22Rv1 (cell line): Measurements from ENCODE around the gene TCHP.

Source experiments
- H3K27ac ChIP-seq: fragments of 450-650 bp; 2 replicates; pipeline ENCODE4 v1.5.1; 2017
- CTCF ChIP-seq: fragments of 450-650 bp; IDR thresholded peaks from 2 replicates; pipeline ENCODE4 v1.5.1; 2017; ENCODE audit warnings: mild to moderate bottlenecking
- ZFX ChIP-seq: fragments of 450-650 bp; IDR thresholded peaks from 2 replicates; pipeline ENCODE4 v1.6.1; 2017; ENCODE audit warnings: antibody characterized with exemption, borderline replicate concordance

Gene TCHP

GRCh38 chr12:109951136-109951535, 51.1 kb downstream of the TCHP start:
- H3K27ac ChIP-seq, result no peak overlapping the region
- TF ChIP-seq ZFX (no peak), CTCF (no peak)

- no peak overlapping the region for H3K27ac ChIP-seq
- TF ChIP-seq CTCF, result no peak
- TF ChIP-seq ZFX, result no peak
Observed at GRCh38 chr12:109951751-109952150, 51.7 kb downstream of the TCHP start.

DNA sequence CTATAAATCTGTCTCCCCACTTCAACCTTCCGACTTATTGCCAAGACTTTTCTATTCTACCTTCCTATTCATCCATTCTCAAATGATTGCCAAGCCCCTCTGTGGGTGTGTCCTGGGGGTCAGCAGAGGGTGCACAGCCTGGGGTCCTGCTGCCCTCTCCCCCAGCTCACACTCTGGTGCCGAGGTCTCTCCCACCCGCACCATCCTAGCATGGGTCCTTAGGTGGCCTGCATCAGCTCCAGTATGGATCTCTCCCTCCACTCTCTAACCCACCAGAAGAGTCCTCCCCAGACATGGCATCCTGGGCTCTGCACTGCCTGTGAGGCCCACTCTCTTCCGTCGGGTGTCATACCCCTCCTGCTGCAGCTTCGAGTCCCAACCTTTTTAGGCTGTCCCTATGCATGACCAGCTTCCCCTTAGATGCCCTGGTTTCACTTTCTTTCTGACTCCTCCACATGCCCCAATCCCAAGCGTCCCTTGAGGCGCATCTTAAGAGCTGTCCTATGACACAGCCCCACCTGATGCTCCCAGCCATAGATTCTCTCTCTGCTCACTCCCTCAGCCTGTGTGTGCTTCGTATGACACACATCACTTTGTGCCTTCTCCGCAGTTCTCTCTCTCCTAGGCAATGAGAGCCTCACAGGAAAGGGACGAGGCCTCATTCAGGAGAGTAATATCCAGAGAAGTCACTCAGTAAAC, 52.2 kb downstream of the TCHP start:
- H3K27ac ChIP-seq, result no peak overlapping the region

DNA sequence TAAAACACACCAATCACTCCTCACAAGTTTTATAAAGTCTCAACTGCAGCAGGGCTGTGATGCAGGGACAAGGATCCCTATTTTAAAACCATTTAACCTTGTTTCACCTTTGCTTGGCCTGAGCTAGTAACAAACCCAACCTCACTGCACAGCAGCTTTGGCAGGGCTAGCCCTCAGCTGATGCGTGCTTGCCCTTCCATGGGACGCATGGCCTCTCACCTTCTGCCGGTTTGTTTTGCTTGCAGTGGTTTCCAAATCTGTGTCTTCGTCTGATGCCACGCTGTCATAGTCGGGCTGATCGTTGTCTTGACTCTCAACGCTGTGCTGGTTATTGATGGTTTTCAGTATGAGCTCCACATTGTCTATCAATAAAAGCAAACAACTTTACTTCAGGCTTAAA, 52.8 kb downstream of the TCHP start:
- no peak overlapping the region for H3K27ac ChIP-seq
- TF ChIP-seq ZFX, result no peak
- no peak for TF ChIP-seq CTCF

More for the DNA sequence above, 52.2 kb downstream of the TCHP start:
- TF ChIP-seq ZFX (no peak), CTCF (no peak)

DNA sequence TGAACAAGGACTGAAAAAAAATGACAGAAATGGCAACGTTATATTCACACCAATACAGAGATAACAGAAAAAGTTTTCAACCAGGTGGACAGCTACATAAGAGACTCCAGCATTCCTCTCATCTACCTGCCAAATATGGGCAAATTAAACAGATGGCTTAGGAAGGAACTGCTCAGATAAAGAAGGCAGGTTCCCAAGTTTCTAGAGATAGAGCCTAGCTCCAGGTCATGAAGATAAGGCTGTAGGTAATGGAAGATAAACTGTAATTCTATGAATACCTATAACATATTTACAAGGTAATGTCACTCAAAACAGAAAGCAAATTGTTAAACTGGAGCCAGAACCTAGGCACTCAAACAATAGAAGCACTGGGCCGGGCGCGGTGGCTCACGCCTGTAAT, 53.6 kb downstream of the TCHP start:
- H3K27ac ChIP-seq, result no peak overlapping the region
- TF ChIP-seq ZFX (no peak), CTCF (no peak)

DNA sequence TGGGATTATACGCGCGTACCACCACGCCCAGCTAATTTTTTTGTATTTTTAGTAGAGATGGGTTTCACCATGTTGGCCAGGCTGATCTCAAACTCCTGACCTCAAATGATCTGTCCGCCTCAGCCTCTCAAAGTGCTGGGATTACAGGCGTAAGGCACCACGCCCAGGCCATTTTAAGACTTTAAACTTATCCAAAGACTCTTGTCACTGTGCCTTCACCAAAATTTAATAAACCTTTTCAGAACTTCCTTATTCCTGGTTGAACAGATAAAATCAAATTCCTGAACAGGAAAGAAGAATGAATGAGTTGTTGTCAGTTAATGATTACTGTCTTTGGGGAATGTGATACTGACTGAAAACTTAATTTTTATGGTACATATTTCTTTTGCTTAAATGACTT, 58.3 kb downstream of the TCHP start:
- no peak overlapping the region for H3K27ac ChIP-seq
- TF ChIP-seq CTCF, result no peak
- TF ChIP-seq ZFX, result no peak

DNA sequence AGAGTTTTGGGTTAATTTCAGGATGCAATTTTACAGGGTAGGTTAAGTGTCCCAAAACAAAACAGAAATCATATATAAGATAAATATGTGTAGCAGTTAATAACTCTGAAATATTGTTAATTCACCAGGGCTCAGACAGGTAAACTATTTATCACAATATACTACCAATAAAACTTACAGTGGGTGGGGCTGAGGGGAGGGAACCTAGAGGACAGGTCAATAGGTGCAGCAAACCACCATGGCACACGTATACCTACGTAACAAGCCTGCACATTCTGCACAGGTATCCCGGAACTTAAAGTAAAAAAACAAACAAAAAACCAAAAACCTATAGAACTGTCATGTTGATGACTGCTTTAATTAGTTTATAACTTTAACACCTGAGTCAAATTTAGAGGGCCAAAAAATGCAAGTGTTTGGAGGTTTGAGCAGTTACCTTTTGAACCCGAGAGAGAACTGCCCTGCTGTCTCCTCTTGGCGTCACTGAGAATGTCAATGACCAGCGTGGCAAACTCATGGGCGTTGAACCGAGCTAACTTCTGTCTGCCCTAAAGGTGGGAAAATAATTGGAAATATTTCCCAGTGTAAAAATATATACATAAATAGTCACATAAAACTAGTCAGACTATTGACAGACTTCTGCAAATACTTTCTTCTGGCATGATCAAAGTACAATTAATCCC, 59.5 kb downstream of the TCHP start:
- no peak overlapping the region for H3K27ac ChIP-seq
- no peak for TF ChIP-seq ZFX
- TF ChIP-seq CTCF, result no peak
